Gastroesophageal sphincter (tissue), 3 donors: ENCODE data around the gene PPM1M.

Experiments used
- CTCF ChIP-seq, 4 experiments: fragments of 200-600 bp in 2 of 4; fragments of 450-650 bp in 2 of 4; sonication (generic) in 1 of 4; IDR thresholded peaks; one replicate each; pipeline ENCODE4 v1.5.1; 2017 to 2019; ENCODE audit warnings: antibody characterized with exemption in 4 of 4, mild to moderate bottlenecking in 2 of 4, moderate library complexity in 2 of 4
- POLR2A ChIP-seq, 2 donors: fragments of 450-650 bp; IDR thresholded peaks; one replicate each; pipeline ENCODE4 v1.6.1; 2017; ENCODE audit warnings: antibody characterized with exemption in 2 of 2, mild to moderate bottlenecking in 2 of 2, moderate library complexity in 1 of 2
- POLR2AphosphoS5 ChIP-seq: sonication (generic); formaldehyde crosslinking; IDR thresholded peaks from one replicate; pipeline ENCODE4 v1.6.1; 2017; ENCODE audit warnings: antibody characterized with exemption

- no peak for TF ChIP-seq CTCF (IDR thresholded peaks at IDR 0.05)
- TF ChIP-seq POLR2A (IDR thresholded peaks at IDR 0.05): no peak
- no peak for TF ChIP-seq POLR2AphosphoS5
Measured at GRCh38 chr3:52249683-52250082, 4.1 kb downstream of the PPM1M start.
